OCI-LY1 (cell line): ENCODE results near the gene BRF1.

Experiments used
- CTCF ChIP-seq: fragments of 200-600 bp; sonication (generic), shearing (Covaris generic); IDR thresholded peaks from 2 replicates; pipeline ENCODE4 v1.5.1; 2017; ENCODE audit warnings: mild to moderate bottlenecking, antibody characterized with exemption, low read length, moderate library complexity, mixed read lengths
- EZH2 ChIP-seq: fragments of 200-600 bp; sonication (generic), shearing (Covaris generic); IDR thresholded peaks from 2 replicates; pipeline ENCODE4 v1.8.0; 2017; ENCODE audit warnings: borderline replicate concordance, mixed run types, mild to moderate bottlenecking, antibody characterized with exemption, low read length, moderate library complexity, mixed read lengths

GRCh38 chr14:105171004-105171673, 129.7 kb downstream of the BRF1 start:
- TF ChIP-seq EZH2 (no peak), CTCF (no peak)
